T-helper 2 cell treated with Interferon-gamma antibody and Interleukin-4, amounts not matched to agents 100 ng/mL and 5 ng/mL, for 36 hours (primary cell): ENCODE measurements around the gene TSPAN7. TPM values are rescaled to one million over a fixed set of nuclear protein-coding genes. Genes with fewer than 3 reads are reported as not detected.

Experiments used
- intact Hi-C: fragments of 100-400 bp; cut with micrococcal nuclease; formaldehyde crosslinking; loops from one replicate; pipeline ENCODE4 v1.15.1; 2023
- total RNA-seq: library from RNA; stranded (reverse); gene quantifications from 2 replicates; pipeline ENCODE4 v1.2.3, GENCODE V29; 2022

The TSPAN7 gene
- total RNA-seq, 1 donor from 2014 or later = not detected

- intact Hi-C loops = no loop called here
Observed at GRCh38 chrX:38643903-38644302, 82.6 kb downstream of the TSPAN7 start.

- intact Hi-C loops = no loop called here
Observed at GRCh38 chrX:38646129-38646528, 84.8 kb downstream of the TSPAN7 start.

- intact Hi-C loops = no loop called here
Observed at GRCh38 chrX:38649221-38649620, 87.9 kb downstream of the TSPAN7 start.

- intact Hi-C loops = no loop called here
Observed at GRCh38 chrX:38649674-38650647, 88.6 kb downstream of the TSPAN7 start.

- intact Hi-C loops = no loop called here
Observed at GRCh38 chrX:38651625-38652601, 90.6 kb downstream of the TSPAN7 start.

- intact Hi-C loops = no loop called here
Observed at GRCh38 chrX:38652934-38653442, 91.6 kb downstream of the TSPAN7 start.

GRCh38 chrX:38654302-38654701 is 93.0 kb downstream of the TSPAN7 start:
- intact Hi-C loops = no loop called here

GRCh38 chrX:38656350-38656915 is 95.1 kb downstream of the TSPAN7 start:
- intact Hi-C loops = no loop called here

- intact Hi-C loops = no loop called here
Observed at GRCh38 chrX:38657562-38657961, 96.2 kb downstream of the TSPAN7 start.

- intact Hi-C loops = loop anchor here (5.0 kb wide), 1 partner anchor 92 kb away; no protein-coding TSS in a partner anchor
Observed at GRCh38 chrX:38660395-38661102, 99.2 kb downstream of the TSPAN7 start.

GRCh38 chrX:38661103-38661441 is 99.7 kb downstream of the TSPAN7 start:
- intact Hi-C loops = loop anchor here (5.0 kb wide), 1 partner anchor 91 kb away; no protein-coding TSS in a partner anchor

- intact Hi-C loops = loop anchor here (5.0 kb wide), 1 partner anchor 91 kb away; no protein-coding TSS in a partner anchor
Observed at GRCh38 chrX:38661561-38661960, 100.2 kb downstream of the TSPAN7 start.

GRCh38 chrX:38662640-38663039 is 101.3 kb downstream of the TSPAN7 start:
- intact Hi-C loops = loop anchor here (5.0 kb wide), 1 partner anchor 90 kb away; no protein-coding TSS in a partner anchor

- intact Hi-C loops = loop anchor here (5.0 kb wide), 1 partner anchor 88 kb away; no protein-coding TSS in a partner anchor
Observed at GRCh38 chrX:38664285-38664684, 102.9 kb downstream of the TSPAN7 start.

GRCh38 chrX:38666909-38667308 is 105.6 kb downstream of the TSPAN7 start:
- intact Hi-C loops = no loop called here

- intact Hi-C loops = no loop called here
Observed at GRCh38 chrX:38668771-38669170, 107.4 kb downstream of the TSPAN7 start.

- intact Hi-C loops = no loop called here
Observed at GRCh38 chrX:38669428-38669827, 108.1 kb downstream of the TSPAN7 start.

- intact Hi-C loops = no loop called here
Observed at GRCh38 chrX:38672646-38673045, 111.3 kb downstream of the TSPAN7 start.

- intact Hi-C loops = no loop called here
Observed at GRCh38 chrX:38675856-38676255, 114.5 kb downstream of the TSPAN7 start.

- intact Hi-C loops = no loop called here
Observed at GRCh38 chrX:38678183-38678582, 116.8 kb downstream of the TSPAN7 start.
